Sciatic nerve (tissue), 2 donors: ENCODE results near the gene MRO. TPM values are rescaled to one million over a fixed set of nuclear protein-coding genes. Genes with fewer than 3 reads are reported as not detected.
A peak's percentile ranks its signal among the peaks of the same experiment; 100 is the strongest.
"Not testable (repeated sequence)": the region's sequence is repeated elsewhere in the genome, so short reads cannot be mapped to it uniquely, and the experiment has no call there.

Source experiments
- ATAC-seq: fragments of 200-7000 bp; cut with Tn5 transposase; one replicate; pipeline ENCODE4 v1.9.1; 2020; ENCODE audit warnings: mild to moderate bottlenecking, moderate library complexity
- DNase-seq: peaks from one replicate; pipeline ENCODE4 v3.0.0-alpha.2; 2020; ENCODE audit warnings: low spot score
- intact Hi-C: fragments of 100-400 bp; cut with DNase I; formaldehyde crosslinking; loops from one replicate; pipeline ENCODE4 v1.14.2; 2022
- total RNA-seq: library from RNA; stranded (reverse); fragmentation: NEBNext Ultra II Directional; extraction: Animal tissue kit (Norgen Biotek cat#: 25700); gene quantifications from one replicate; pipeline ENCODE4 v1.2.1, GENCODE V29; 2021
- donor health status: DM: no; HTN: no; CAD: no.
- donor health status: DM: no; HTN: no; CAD: no.

Gene MRO
- total RNA-seq, 1 donor from 2014 or later, result 2.0 TPM

GRCh38 chr18:50802141-50802540, 17.7 kb downstream of the MRO start:
- intact Hi-C loops, result no loop called here
- ATAC-seq (no peak), DNase-seq (no peak)

GRCh38 chr18:50797142-50797541, 22.7 kb downstream of the MRO start:
- DNase-seq, result no peak
- intact Hi-C loops, result no loop called here
- ATAC-seq, result no peak

- DNase-seq (no peak), ATAC-seq (no peak)
- intact Hi-C loops, result no loop called here
These were observed 23.3 kb downstream of the MRO start for GRCh38 chr18:50796495-50796894.

- intact Hi-C loops, result no loop called here
These were observed 25.9 kb downstream of the MRO start for GRCh38 chr18:50793641-50794565.

GRCh38 chr18:50792885-50793284, 26.9 kb downstream of the MRO start:
- DNase-seq (no peak), ATAC-seq (no peak)
- intact Hi-C loops, result no loop called here

More at GRCh38 chr18:50793641-50794565, 25.9 kb downstream of the MRO start:
- ATAC-seq (no peak), DNase-seq (no peak)

GRCh38 chr18:50791599-50792438, 28.0 kb downstream of the MRO start:
- ATAC-seq, result no peak
- DNase-seq, result no peak
- intact Hi-C loops, result no loop called here

GRCh38 chr18:50790948-50791347, 28.9 kb downstream of the MRO start:
- DNase-seq (no peak), ATAC-seq (no peak)
- intact Hi-C loops, result no loop called here

- intact Hi-C loops, result no loop called here
- DNase-seq (no peak), ATAC-seq (no peak)
These were observed 29.6 kb downstream of the MRO start for GRCh38 chr18:50790241-50790640.

GRCh38 chr18:50788284-50788683, 31.5 kb downstream of the MRO start:
- ATAC-seq (no peak), DNase-seq (no peak)
- intact Hi-C loops, result no loop called here

GRCh38 chr18:50786864-50787263, 33.0 kb downstream of the MRO start:
- intact Hi-C loops, result no loop called here
- DNase-seq, result no peak
- ATAC-seq, result no peak

GRCh38 chr18:50783553-50783952, 36.3 kb downstream of the MRO start:
- ATAC-seq, result no peak
- no peak for DNase-seq
- intact Hi-C loops, result no loop called here

GRCh38 chr18:50779021-50779420, 40.8 kb downstream of the MRO start:
- intact Hi-C loops, DNase-seq, ATAC-seq: not testable (repeated sequence)

GRCh38 chr18:50776383-50776782, 43.4 kb downstream of the MRO start:
- intact Hi-C loops, result no loop called here
- ATAC-seq, result no peak
- no peak for DNase-seq

- no peak for ATAC-seq
- intact Hi-C loops, result no loop called here
- no peak for DNase-seq
These were observed 44.1 kb downstream of the MRO start for GRCh38 chr18:50775726-50776125.

GRCh38 chr18:50775207-50775606, 44.6 kb downstream of the MRO start:
- ATAC-seq, result no peak
- DNase-seq, result no peak
- intact Hi-C loops, result no loop called here

- ATAC-seq (no peak), DNase-seq (no peak)
- intact Hi-C loops, result no loop called here
These were observed 50.4 kb downstream of the MRO start for GRCh38 chr18:50769463-50769862.

GRCh38 chr18:50757358-50757757, 62.5 kb downstream of the MRO start:
- DNase-seq, result no peak
- peak; percentile 44 for ATAC-seq
- intact Hi-C loops, result no loop called here

- ATAC-seq, result no peak
- no peak for DNase-seq
- intact Hi-C loops, result no loop called here
These were observed 65.5 kb downstream of the MRO start for GRCh38 chr18:50754297-50754696.

GRCh38 chr18:50753311-50753710, 66.5 kb downstream of the MRO start:
- no peak for ATAC-seq
- intact Hi-C loops, result no loop called here
- no peak for DNase-seq

- DNase-seq (no peak), ATAC-seq (no peak)
- intact Hi-C loops, result no loop called here
These were observed 67.9 kb downstream of the MRO start for GRCh38 chr18:50751947-50752346.
